Measurements from ENCODE around the gene PAFAH2. TPM values are rescaled to one million over a fixed set of nuclear protein-coding genes. Genes with fewer than 3 reads are reported as not detected.

The PAFAH2 gene
- total RNA-seq, 1 experiment from 2014 or later = 12.4 TPM

- Histone ChIP-seq H3K27me3 (ENCODE audit: insufficient read depth, low read length) (no peaks in the 10 kb centered on the region), H2BK20ac (ENCODE audit: low read depth, low read length, poor library complexity, severe bottlenecking) (no peak overlapping the region), H4K8ac (replicated peaks; ENCODE audit: insufficient read length, low read depth, low read length) (no peak overlapping the region), H4K20me1 (ENCODE audit: control insufficient read depth, insufficient read depth, insufficient read length) (no peaks in the 10 kb centered on the region), H2AFZ (ENCODE audit: low read length) (no peak overlapping the region), H3K4me1 (ENCODE audit: insufficient read depth, low read length) (no peaks in the 10 kb centered on the region), H2BK15ac (ENCODE audit: low read depth, low read length) (no peak overlapping the region), H2AK5ac (ENCODE audit: insufficient read length, low read length) (no peak overlapping the region), H4K91ac (ENCODE audit: insufficient read length, low read depth, low read length) (no peak overlapping the region), H3K9ac (ENCODE audit: extremely low read depth, insufficient read length, low read length) (no peak overlapping the region), H3K79me1 (ENCODE audit: insufficient read depth, low read depth, low read length, poor library complexity, severe bottlenecking) (no peaks in the 10 kb centered on the region), H3K9me3 (ENCODE audit: control insufficient read depth, low read depth, low read length) (no peaks in the 10 kb centered on the region), H3K79me2 (ENCODE audit: insufficient read depth, low read length) (no peaks in the 10 kb centered on the region), H3K23me2 (ENCODE audit: insufficient read length, low read depth, low read length, poor library complexity, severe bottlenecking) (no peaks in the 10 kb centered on the region), H3T11ph (ENCODE audit: low read length) (no peak overlapping the region), H3K27ac (ENCODE audit: insufficient read length, low read depth, low read length) (no peak overlapping the region), H3K23ac (ENCODE audit: insufficient read length, low read depth, low read length) (no peak overlapping the region), H3K18ac (ENCODE audit: insufficient read length, low read depth, low read length) (no peak overlapping the region), H3K14ac (ENCODE audit: insufficient read depth, low read length) (no peak overlapping the region), H3K4me2 (ENCODE audit: insufficient read depth, insufficient read length, low read length) (no peak overlapping the region), H4K5ac (ENCODE audit: insufficient read length, low read depth, low read length) (no peak overlapping the region), H2BK12ac (ENCODE audit: insufficient read length, low read depth, low read length) (no peak overlapping the region), H3K4ac (ENCODE audit: low read depth, low read length) (no peak overlapping the region), H3K56ac (ENCODE audit: insufficient read length, low read depth, low read length) (no peak overlapping the region), H2BK120ac (ENCODE audit: low read depth, low read length, poor library complexity, severe bottlenecking) (no peak overlapping the region), H2BK5ac (ENCODE audit: insufficient read length, low read length) (no peak overlapping the region)
- H3K36me3 Mint-ChIP-seq (ENCODE audit: insufficient read depth in 1 of 3, low read depth in 3 of 3) = peaks cover 4 to 14% (median 8%) of the 10 kb centered on the region in 3 experiments; a peak in 6 of 7 replicates
- peaks cover 14 to 17% of the 10 kb centered on the region in 2 experiments for H3K4me1 Mint-ChIP-seq
- no peak overlapping the region for H3K4me3 Mint-ChIP-seq
- H3K9me3 Mint-ChIP-seq = no peaks in the 10 kb centered on the region
- WGBS (ENCODE audit: extremely low coverage, insufficient read length, low lambda C conversion rate) = no CpG with 5 or more reads among the region's 15 CpGs
- TF ChIP-seq CTCF (conservative IDR thresholded peaks at IDR 0.05) = no peak
- no peaks in the 10 kb centered on the region for H3K27me3 Mint-ChIP-seq (ENCODE audit: low read depth)
- H3K27ac Mint-ChIP-seq = no peak overlapping the region
- no peak for DNase-seq
Observed at GRCh38 chr1:25990702-25991395, 7.0 kb downstream of the PAFAH2 start.

All from H9 (cell line).